Natural killer cell (primary cell): ENCODE measurements around the gene NT5DC4. TPM values are rescaled to one million over a fixed set of nuclear protein-coding genes. Genes with fewer than 3 reads are reported as not detected.

ENCODE experiments used
- ATAC-seq, 3 donors: fragments of 150-1000 bp in 2 of 3; fragments of 200-7000 bp in 1 of 3; cut with Tn5 transposase; 1 replicate in 1 of 3; 2 replicates in 2 of 3; pipeline ENCODE4 v1.10.0; 2021; ENCODE audit warnings: mild to moderate bottlenecking in 2 of 3, moderate library complexity in 2 of 3
- DNase-seq, 2 donors: peaks; one replicate each; pipeline versions ENCODE4 v3.0.0 to v3.0.0-alpha.2; 2013 to 2021; ENCODE audit warnings: mixed read lengths in 1 of 2
- H3K27ac ChIP-seq: one replicate; pipeline ENCODE4 v1.5.1; 2013; ENCODE audit warnings: mild to moderate bottlenecking, low read length
- H3K27me3 ChIP-seq: one replicate; pipeline ENCODE4 v1.6.1; 2013; ENCODE audit warnings: low read length; ENCODE audit not compliant: control insufficient read depth, insufficient read depth
- H3K36me3 ChIP-seq: one replicate; pipeline ENCODE4 v1.6.1; 2013; ENCODE audit warnings: low read length; ENCODE audit not compliant: control insufficient read depth, insufficient read depth
- H3K4me1 ChIP-seq: one replicate; pipeline ENCODE4 v1.6.1; 2013; ENCODE audit warnings: low read length; ENCODE audit not compliant: control insufficient read depth, insufficient read depth
- H3K4me3 ChIP-seq: one replicate; pipeline ENCODE4 v1.5.1; 2013; ENCODE audit warnings: low read length
- H3K9me3 ChIP-seq: one replicate; pipeline ENCODE4 v1.6.1; 2013; ENCODE audit warnings: low read length; ENCODE audit not compliant: control insufficient read depth, insufficient read depth
- H3K27ac Mint-ChIP-seq, 2 donors: one replicate each; pipeline ENCODE4 v1.8.0; 2022; ENCODE audit warnings: mild to moderate bottlenecking in 2 of 2, mixed read lengths in 2 of 2, moderate library complexity in 1 of 2
- H3K27me3 Mint-ChIP-seq, 2 donors: one replicate each; pipeline ENCODE4 v1.8.0; 2022; ENCODE audit warnings: low read depth in 2 of 2, mixed read lengths in 2 of 2
- H3K36me3 Mint-ChIP-seq: one replicate; pipeline ENCODE4 v1.8.0; 2022; ENCODE audit warnings: mixed read lengths
- H3K4me1 Mint-ChIP-seq, 2 donors: one replicate each; pipeline ENCODE4 v1.8.0; 2022; ENCODE audit warnings: mixed read lengths in 2 of 2
- H3K4me3 Mint-ChIP-seq: one replicate; pipeline ENCODE4 v1.8.0; 2022; ENCODE audit warnings: mild to moderate bottlenecking, moderate library complexity, mixed read lengths
- H3K9me3 Mint-ChIP-seq, 2 donors: one replicate each; pipeline ENCODE4 v1.8.0; 2022; ENCODE audit warnings: mixed read lengths in 2 of 2
- WGBS: methylation state at CpG from one replicate; pipeline ENCODE4 v1.1.7; 2013; ENCODE audit warnings: missing lambda C conversion rate; ENCODE audit not compliant: insufficient coverage; 5-methylcytosine and 5-hydroxymethylcytosine counted together
- intact Hi-C: fragments of 100-400 bp; cut with micrococcal nuclease; formaldehyde crosslinking; loops from one replicate; pipeline ENCODE4 v1.14.2; 2022
- total RNA-seq, 4 donors: library from RNA; stranded (reverse); fragments of 120-200 nt in 1 of 4; gene quantifications; one replicate each; pipeline versions ENCODE4 v1.2.3 to v1.2.4, GENCODE V29; 2013 to 2022
- TF ChIP-seq, protein P1 (sequence below): fragments of 200-600 bp; IDR thresholded peaks from one replicate; pipeline ENCODE4 v1.8.0; 2022; ENCODE audit warnings: antibody characterized with exemption

NT5DC4 gene
- total RNA-seq, 3 donors from 2014 or later (not counting 1 experiment from before 2014, with no cell fraction given): 0.45 to 2.0 TPM; not detected in 1

DNA sequence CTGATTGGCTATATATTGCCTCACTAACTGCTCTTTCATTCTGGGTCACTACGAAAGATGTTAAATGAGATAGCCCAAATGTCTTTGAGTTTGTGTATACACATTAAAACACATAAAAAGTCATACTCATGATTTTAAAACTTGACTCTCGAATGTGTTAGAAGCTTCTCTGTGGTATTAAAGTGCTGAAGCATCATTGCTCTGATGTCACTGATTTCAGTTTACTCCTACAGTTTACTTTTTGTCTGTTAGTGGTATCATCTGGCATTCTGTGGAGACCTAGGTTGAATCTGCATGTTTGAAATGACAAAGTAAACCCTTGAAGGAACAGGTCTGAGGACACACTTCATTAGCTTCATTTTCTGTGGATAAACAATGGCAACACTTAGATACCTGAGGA, 10.7 kb downstream of the NT5DC4 start:
- Histone ChIP-seq H3K4me1 (peaks cover 7% of the 10 kb centered on the region), H3K27ac (no peak overlapping the region), H3K36me3 (no peaks in the 10 kb centered on the region), H3K27me3 (no peaks in the 10 kb centered on the region), H3K4me3 (no peak overlapping the region), H3K9me3 (no peaks in the 10 kb centered on the region)
- ATAC-seq (no peak), DNase-seq (no peak)
- no peaks in the 10 kb centered on the region for H3K27me3 Mint-ChIP-seq
- TF ChIP-seq, protein P1, sequence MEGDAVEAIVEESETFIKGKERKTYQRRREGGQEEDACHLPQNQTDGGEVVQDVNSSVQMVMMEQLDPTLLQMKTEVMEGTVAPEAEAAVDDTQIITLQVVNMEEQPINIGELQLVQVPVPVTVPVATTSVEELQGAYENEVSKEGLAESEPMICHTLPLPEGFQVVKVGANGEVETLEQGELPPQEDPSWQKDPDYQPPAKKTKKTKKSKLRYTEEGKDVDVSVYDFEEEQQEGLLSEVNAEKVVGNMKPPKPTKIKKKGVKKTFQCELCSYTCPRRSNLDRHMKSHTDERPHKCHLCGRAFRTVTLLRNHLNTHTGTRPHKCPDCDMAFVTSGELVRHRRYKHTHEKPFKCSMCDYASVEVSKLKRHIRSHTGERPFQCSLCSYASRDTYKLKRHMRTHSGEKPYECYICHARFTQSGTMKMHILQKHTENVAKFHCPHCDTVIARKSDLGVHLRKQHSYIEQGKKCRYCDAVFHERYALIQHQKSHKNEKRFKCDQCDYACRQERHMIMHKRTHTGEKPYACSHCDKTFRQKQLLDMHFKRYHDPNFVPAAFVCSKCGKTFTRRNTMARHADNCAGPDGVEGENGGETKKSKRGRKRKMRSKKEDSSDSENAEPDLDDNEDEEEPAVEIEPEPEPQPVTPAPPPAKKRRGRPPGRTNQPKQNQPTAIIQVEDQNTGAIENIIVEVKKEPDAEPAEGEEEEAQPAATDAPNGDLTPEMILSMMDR: no peak
- H3K4me3 Mint-ChIP-seq: no peak overlapping the region
- no peaks in the 10 kb centered on the region for H3K9me3 Mint-ChIP-seq
- intact Hi-C loops: no loop called here
- H3K4me1 Mint-ChIP-seq: peaks cover 5 to 7% of the 10 kb centered on the region in 2 donors
- no peaks in the 10 kb centered on the region for H3K36me3 Mint-ChIP-seq
- H3K27ac Mint-ChIP-seq: no peak overlapping the region
- WGBS: no CpG with 5 or more reads among the region's 2 CpGs

DNA sequence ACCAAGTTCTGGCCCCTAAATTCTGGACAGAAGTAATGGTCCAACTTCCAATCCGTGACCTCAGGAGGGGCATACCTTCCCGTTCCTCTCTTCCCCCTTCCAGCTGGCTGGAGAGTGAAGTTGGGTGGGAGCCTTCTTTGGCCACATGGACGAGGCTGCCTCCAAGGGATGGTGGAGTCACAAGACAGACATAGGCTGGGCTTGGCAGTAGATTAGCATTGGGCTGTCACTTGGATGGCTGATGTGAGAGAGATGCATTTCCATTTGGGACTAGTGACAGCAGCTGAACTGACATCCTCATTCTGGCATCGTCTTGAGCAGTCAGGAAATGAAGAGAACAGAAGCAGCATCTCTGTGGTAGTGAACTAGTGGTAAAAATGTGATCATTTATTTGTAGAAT, 12.6 kb downstream of the NT5DC4 start:
- H3K27ac Mint-ChIP-seq: no peak overlapping the region

DNA sequence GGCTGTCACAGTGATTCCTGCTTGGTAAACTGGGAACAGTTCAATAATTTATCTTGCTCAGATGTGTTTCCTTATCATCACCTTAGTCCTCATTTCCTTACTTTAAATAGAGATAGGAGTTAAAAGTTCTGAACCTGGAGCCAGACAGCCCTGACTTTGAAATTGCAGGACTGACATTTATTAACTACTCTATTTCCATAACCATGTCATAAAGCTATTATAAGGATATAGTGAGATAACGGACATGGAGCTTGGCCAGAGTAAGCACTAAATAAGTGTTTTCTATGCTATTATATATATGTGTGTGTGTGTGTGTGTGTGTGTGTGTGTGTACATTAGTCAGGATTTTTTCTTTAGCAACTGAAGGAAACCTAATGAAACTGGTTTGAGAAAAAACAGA, 13.1 kb downstream of the NT5DC4 start:
- Histone ChIP-seq H3K36me3 (no peaks in the 10 kb centered on the region), H3K9me3 (no peaks in the 10 kb centered on the region), H3K4me1 (peaks cover 2% of the 10 kb centered on the region), H3K27me3 (no peaks in the 10 kb centered on the region), H3K4me3 (no peak overlapping the region), H3K27ac (no peak overlapping the region)
- Mint-ChIP-seq H3K9me3 (no peaks in the 10 kb centered on the region), H3K4me3 (no peak overlapping the region), H3K27me3 (no peaks in the 10 kb centered on the region), H3K36me3 (no peaks in the 10 kb centered on the region), H3K4me1 (no peaks in the 10 kb centered on the region), H3K27ac (no peak overlapping the region)
- TF ChIP-seq, protein P1: no peak
- DNase-seq (no peak), ATAC-seq (no peak)
- intact Hi-C loops: no loop called here
- no CpG with 5 or more reads among the region's 1 CpG for WGBS

More for the DNA sequence above, 12.6 kb downstream of the NT5DC4 start:
- H3K27ac ChIP-seq: no peak overlapping the region
- ATAC-seq (no peak), DNase-seq (no peak)
- intact Hi-C loops: no loop called here
- TF ChIP-seq, protein P1: no peak
- Mint-ChIP-seq H3K27me3 (no peaks in the 10 kb centered on the region), H3K36me3 (no peaks in the 10 kb centered on the region), H3K9me3 (no peaks in the 10 kb centered on the region), H3K4me1 (no peaks in the 10 kb centered on the region), H3K4me3 (no peak overlapping the region)
- peaks cover 2% of the 10 kb centered on the region for H3K4me1 ChIP-seq
- 83% methylated on average over 4 of the region's 4 CpGs for WGBS
- H3K9me3 ChIP-seq: no peaks in the 10 kb centered on the region
- no peaks in the 10 kb centered on the region for H3K27me3 ChIP-seq
- no peak overlapping the region for H3K4me3 ChIP-seq
- H3K36me3 ChIP-seq: no peaks in the 10 kb centered on the region

DNA sequence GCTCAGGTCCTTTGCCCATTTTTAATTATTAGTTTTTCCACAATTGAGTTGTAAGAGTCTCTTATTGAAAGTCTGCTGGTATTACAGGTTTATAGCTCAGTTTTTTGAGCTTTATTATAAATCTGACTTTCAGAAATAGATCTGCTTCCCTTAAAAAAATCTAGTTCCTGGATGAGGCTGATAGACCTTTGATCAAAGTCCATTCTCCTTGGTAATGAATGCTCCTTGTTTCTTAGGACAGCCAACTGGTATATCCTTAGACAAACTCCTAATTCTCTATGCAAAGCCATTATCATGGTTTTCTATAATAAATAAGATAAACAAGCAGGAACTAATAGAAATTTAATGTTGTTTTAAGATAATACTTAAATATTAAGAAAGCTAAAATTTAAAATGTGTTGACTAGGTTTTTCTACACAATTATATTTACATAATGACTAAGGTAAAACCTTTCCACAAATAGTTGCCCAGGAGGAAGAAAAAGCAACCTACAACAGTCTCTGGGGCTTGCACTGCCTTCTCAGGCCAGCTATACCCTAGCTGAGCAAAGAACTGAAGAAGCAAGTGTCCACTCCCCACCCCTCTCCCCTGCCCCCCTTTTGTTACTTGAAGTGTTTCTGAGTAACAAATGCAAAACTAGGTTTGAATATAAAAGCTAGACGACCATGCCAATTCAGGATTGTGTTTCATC, 16.9 kb downstream of the NT5DC4 start:
- intact Hi-C loops: no loop called here
- no peaks in the 10 kb centered on the region for H3K27me3 Mint-ChIP-seq
- DNase-seq (no peak), ATAC-seq (no peak)
- WGBS: no CpG with 5 or more reads among the region's 1 CpG
- H3K27ac Mint-ChIP-seq: no peak overlapping the region
- Histone ChIP-seq H3K4me1 (no peaks in the 10 kb centered on the region), H3K27ac (no peak overlapping the region), H3K27me3 (no peaks in the 10 kb centered on the region), H3K36me3 (no peaks in the 10 kb centered on the region), H3K4me3 (no peak overlapping the region), H3K9me3 (no peaks in the 10 kb centered on the region)
- TF ChIP-seq, protein P1: no peak
- no peaks in the 10 kb centered on the region for H3K4me1 Mint-ChIP-seq
- no peaks in the 10 kb centered on the region for H3K9me3 Mint-ChIP-seq
- no peak overlapping the region for H3K4me3 Mint-ChIP-seq
- no peaks in the 10 kb centered on the region for H3K36me3 Mint-ChIP-seq
